ENCODE data around the gene DNAJC7.

- TF ChIP-seq CTCF (IDR thresholded peaks at IDR 0.05) (no peak), POLR2A (IDR thresholded peaks at IDR 0.05) (no peak)
These were observed 51.4 kb downstream of the DNAJC7 start for GRCh38 chr17:41965694-41966462.

All from adrenal gland (tissue), 5 donors.